K562 (cell line): Measurements from ENCODE around the gene ADNP2. TPM values are rescaled to one million over a fixed set of nuclear protein-coding genes. Genes with fewer than 3 reads are reported as not detected.

Experiments
- RB1 ChIP-seq: fragments of 450-650 bp; IDR thresholded peaks from 2 replicates; pipeline ENCODE4 v1.6.1; 2017; ENCODE audit warnings: low read depth, mild to moderate bottlenecking
- polyA plus RNA-seq, 8 experiments: library from polyadenylated mRNA; depleted of rRNA in 4 of 8; stranded (reverse) in 5 of 8; unstranded in 3 of 8; fragments of >200 nt; fragmentation: Nextera tagmentation in 2 of 8; fragmentation: Illumina TruSeq in 1 of 8; extraction: Ambion mirVana in 2 of 8; extraction: Trizol in 1 of 8; gene quantifications; 2 replicates each; pipeline versions ENCODE4 v1.2.1 to v1.2.3, GENCODE V29; 2011 to 2014; ENCODE audit warnings: inconsistent platforms in 1 of 8, missing spikeins in 1 of 8
- total RNA-seq, 7 experiments: library from RNA; depleted of rRNA in 6 of 7; stranded (reverse); fragments of >200 nt in 6 of 7; fragmentation: Illumina TruSeq in 2 of 7; extraction: Trizol in 2 of 7; gene quantifications; 2 replicates each; pipeline versions ENCODE4 v1.2.1 to v1.2.3, GENCODE V29; 2011 to 2021; ENCODE audit warnings: low replicate concordance in 1 of 7
- TF ChIP-seq, protein P1 (sequence below): fragments of 450-650 bp; formaldehyde crosslinking; IDR thresholded peaks from 2 replicates; pipeline ENCODE4 v1.4.0; 2022; ENCODE audit warnings: missing genetic modification characterization

ADNP2 gene
- total and polyA plus RNA-seq, 9 of the 15 experiments (the other 6 are each of a cell fraction or from before 2014, with no cell fraction given) = 5.8 to 24.3 (median 16.0) TPM

DNA sequence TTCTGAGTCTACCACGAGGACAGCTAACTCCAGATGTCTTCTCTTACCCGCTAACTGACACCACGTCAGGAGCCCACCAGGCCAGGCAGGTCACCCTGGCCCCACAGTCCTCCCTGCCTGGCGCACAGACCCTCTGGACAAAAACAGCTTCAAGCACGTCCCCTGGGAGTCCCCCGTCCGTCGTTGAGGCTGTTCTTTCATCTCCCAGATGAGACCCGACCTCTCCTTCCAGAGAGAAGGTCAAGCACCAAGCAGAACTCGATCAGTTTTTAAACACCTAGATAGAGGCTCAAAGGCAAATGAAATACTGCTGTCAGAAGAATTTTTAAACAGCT lies 80.4 kb downstream of the ADNP2 start (continued):
- TF ChIP-seq, protein P1, sequence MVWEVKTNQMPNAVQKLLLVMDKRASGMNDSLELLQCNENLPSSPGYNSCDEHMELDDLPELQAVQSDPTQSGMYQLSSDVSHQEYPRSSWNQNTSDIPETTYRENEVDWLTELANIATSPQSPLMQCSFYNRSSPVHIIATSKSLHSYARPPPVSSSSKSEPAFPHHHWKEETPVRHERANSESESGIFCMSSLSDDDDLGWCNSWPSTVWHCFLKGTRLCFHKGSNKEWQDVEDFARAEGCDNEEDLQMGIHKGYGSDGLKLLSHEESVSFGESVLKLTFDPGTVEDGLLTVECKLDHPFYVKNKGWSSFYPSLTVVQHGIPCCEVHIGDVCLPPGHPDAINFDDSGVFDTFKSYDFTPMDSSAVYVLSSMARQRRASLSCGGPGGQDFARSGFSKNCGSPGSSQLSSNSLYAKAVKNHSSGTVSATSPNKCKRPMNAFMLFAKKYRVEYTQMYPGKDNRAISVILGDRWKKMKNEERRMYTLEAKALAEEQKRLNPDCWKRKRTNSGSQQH (CRISPR knock-in tag) = no peak
- no peak for TF ChIP-seq RB1

Other genes with a start within 250 kb of the ADNP2 start
- 12.9 and 17.2 TPM in 2 replicates for gene SLC66A2, start 157.6 kb upstream of the ADNP2 start, total RNA-seq (2014; rRNA removed)
- 1.1 and 1.9 TPM in 2 replicates for gene SLC66A2, start 157.6 kb upstream of the ADNP2 start, total RNA-seq (2014; rRNA removed; fragmentation: Illumina TruSeq; extraction: Trizol)
- gene SLC66A2, start 157.6 kb upstream of the ADNP2 start, total RNA-seq (2015; rRNA removed; fragmentation: Illumina TruSeq; extraction: Trizol) = 6.1 and 6.5 TPM in 2 replicates
- 17.2 and 17.5 TPM in 2 replicates for gene SLC66A2, start 157.6 kb upstream of the ADNP2 start, total RNA-seq (2021)
- gene SLC66A2, start 157.6 kb upstream of the ADNP2 start, polyA plus RNA-seq (2011; rRNA removed) = 5.3 and 5.6 TPM in 2 replicates
- gene SLC66A2, start 157.6 kb upstream of the ADNP2 start, polyA plus RNA-seq (2014; fragmentation: Illumina TruSeq; extraction: Trizol) = 3.3 and 8.6 TPM in 2 replicates
- under 1 TPM; 0.25 to 0.38 TPM for gene SLC66A2, start 157.6 kb upstream of the ADNP2 start, polyA plus RNA-seq (2014; fragmentation: Nextera tagmentation; extraction: Ambion mirVana)
- gene SLC66A2, start 157.6 kb upstream of the ADNP2 start, polyA plus RNA-seq (2014; rRNA removed) = 12.7 and 17.7 TPM in 2 replicates
- gene HSBP1L1, start 144.6 kb upstream of the ADNP2 start, total RNA-seq (2014; rRNA removed) = not detected in 2 replicates
- gene HSBP1L1, start 144.6 kb upstream of the ADNP2 start, total RNA-seq (2014; rRNA removed; fragmentation: Illumina TruSeq; extraction: Trizol) = not detected in 2 replicates
- not detected in 2 replicates for gene HSBP1L1, start 144.6 kb upstream of the ADNP2 start, total RNA-seq (2015; rRNA removed; fragmentation: Illumina TruSeq; extraction: Trizol)
- not detected in 2 replicates for gene HSBP1L1, start 144.6 kb upstream of the ADNP2 start, total RNA-seq (2021)
- not detected in 2 replicates for gene HSBP1L1, start 144.6 kb upstream of the ADNP2 start, polyA plus RNA-seq (2011; rRNA removed)
- not detected in 2 replicates for gene HSBP1L1, start 144.6 kb upstream of the ADNP2 start, polyA plus RNA-seq (2014; fragmentation: Illumina TruSeq; extraction: Trizol)
- gene HSBP1L1, start 144.6 kb upstream of the ADNP2 start, polyA plus RNA-seq (2014; fragmentation: Nextera tagmentation; extraction: Ambion mirVana) = under 1 TPM; 0.24 to 0.36 TPM
- gene HSBP1L1, start 144.6 kb upstream of the ADNP2 start, polyA plus RNA-seq (2014; rRNA removed) = not detected in 2 replicates
- gene TXNL4A, start 120.7 kb upstream of the ADNP2 start, total RNA-seq (2014; rRNA removed) = 68.7 and 78.9 TPM in 2 replicates
- 85.5 and 87.5 TPM in 2 replicates for gene TXNL4A, start 120.7 kb upstream of the ADNP2 start, total RNA-seq (2014; rRNA removed; fragmentation: Illumina TruSeq; extraction: Trizol)
- 86.1 and 98.0 TPM in 2 replicates for gene TXNL4A, start 120.7 kb upstream of the ADNP2 start, total RNA-seq (2015; rRNA removed; fragmentation: Illumina TruSeq; extraction: Trizol)
- gene TXNL4A, start 120.7 kb upstream of the ADNP2 start, total RNA-seq (2021) = 132 and 139 TPM in 2 replicates
- 105 and 124 TPM in 2 replicates for gene TXNL4A, start 120.7 kb upstream of the ADNP2 start, polyA plus RNA-seq (2011; rRNA removed)
- 46.5 and 49.6 TPM in 2 replicates for gene TXNL4A, start 120.7 kb upstream of the ADNP2 start, polyA plus RNA-seq (2014; fragmentation: Illumina TruSeq; extraction: Trizol)
- gene TXNL4A, start 120.7 kb upstream of the ADNP2 start, polyA plus RNA-seq (2014; fragmentation: Nextera tagmentation; extraction: Ambion mirVana) = 10 to 100 TPM; 27.0 to 51.2 TPM
- gene TXNL4A, start 120.7 kb upstream of the ADNP2 start, polyA plus RNA-seq (2014; rRNA removed) = 92.3 and 98.7 TPM in 2 replicates
- gene RBFA, start 74.8 kb upstream of the ADNP2 start, total RNA-seq (2014; rRNA removed) = 36.7 and 38.9 TPM in 2 replicates
- 21.1 and 24.5 TPM in 2 replicates for gene RBFA, start 74.8 kb upstream of the ADNP2 start, total RNA-seq (2014; rRNA removed; fragmentation: Illumina TruSeq; extraction: Trizol)
- gene RBFA, start 74.8 kb upstream of the ADNP2 start, total RNA-seq (2015; rRNA removed; fragmentation: Illumina TruSeq; extraction: Trizol) = 25.8 and 26.7 TPM in 2 replicates
- gene RBFA, start 74.8 kb upstream of the ADNP2 start, total RNA-seq (2021) = 28.4 and 28.8 TPM in 2 replicates
- 24.7 and 28.7 TPM in 2 replicates for gene RBFA, start 74.8 kb upstream of the ADNP2 start, polyA plus RNA-seq (2011; rRNA removed)
- 26.0 and 28.2 TPM in 2 replicates for gene RBFA, start 74.8 kb upstream of the ADNP2 start, polyA plus RNA-seq (2014; fragmentation: Illumina TruSeq; extraction: Trizol)
- gene RBFA, start 74.8 kb upstream of the ADNP2 start, polyA plus RNA-seq (2014; fragmentation: Nextera tagmentation; extraction: Ambion mirVana) = 1 to 10 TPM; 3.4 to 4.8 TPM
- 36.1 and 41.9 TPM in 2 replicates for gene RBFA, start 74.8 kb upstream of the ADNP2 start, polyA plus RNA-seq (2014; rRNA removed)
- gene PARD6G, start 138.3 kb downstream of the ADNP2 start, total RNA-seq (2014; rRNA removed) = 0.37 and 0.73 TPM in 2 replicates
- gene PARD6G, start 138.3 kb downstream of the ADNP2 start, total RNA-seq (2014; rRNA removed; fragmentation: Illumina TruSeq; extraction: Trizol) = 0.19 and 0.33 TPM in 2 replicates
- gene PARD6G, start 138.3 kb downstream of the ADNP2 start, total RNA-seq (2015; rRNA removed; fragmentation: Illumina TruSeq; extraction: Trizol) = 0.15 and 0.22 TPM in 2 replicates
- gene PARD6G, start 138.3 kb downstream of the ADNP2 start, total RNA-seq (2021) = 0.92 and 1.2 TPM in 2 replicates
- gene PARD6G, start 138.3 kb downstream of the ADNP2 start, polyA plus RNA-seq (2011; rRNA removed) = 0.26 TPM in 2 replicates
- gene PARD6G, start 138.3 kb downstream of the ADNP2 start, polyA plus RNA-seq (2014; fragmentation: Illumina TruSeq; extraction: Trizol) = 0.15 and 0.25 TPM in 2 replicates
- gene PARD6G, start 138.3 kb downstream of the ADNP2 start, polyA plus RNA-seq (2014; fragmentation: Nextera tagmentation; extraction: Ambion mirVana) = under 1 TPM; 0.03 TPM
- 0.46 and 0.76 TPM in 2 replicates for gene PARD6G, start 138.3 kb downstream of the ADNP2 start, polyA plus RNA-seq (2014; rRNA removed)